Left hindlimb (tissue), 1 donor: Measurements from ENCODE around the gene GLYATL1.
A peak's percentile ranks its signal among the peaks of the same experiment; 100 is the strongest.

ENCODE experiments used
- DNase-seq: peaks from one replicate; pipeline ENCODE4 v3.0.0-alpha.2; 2018

The GLYATL1 gene

DNA sequence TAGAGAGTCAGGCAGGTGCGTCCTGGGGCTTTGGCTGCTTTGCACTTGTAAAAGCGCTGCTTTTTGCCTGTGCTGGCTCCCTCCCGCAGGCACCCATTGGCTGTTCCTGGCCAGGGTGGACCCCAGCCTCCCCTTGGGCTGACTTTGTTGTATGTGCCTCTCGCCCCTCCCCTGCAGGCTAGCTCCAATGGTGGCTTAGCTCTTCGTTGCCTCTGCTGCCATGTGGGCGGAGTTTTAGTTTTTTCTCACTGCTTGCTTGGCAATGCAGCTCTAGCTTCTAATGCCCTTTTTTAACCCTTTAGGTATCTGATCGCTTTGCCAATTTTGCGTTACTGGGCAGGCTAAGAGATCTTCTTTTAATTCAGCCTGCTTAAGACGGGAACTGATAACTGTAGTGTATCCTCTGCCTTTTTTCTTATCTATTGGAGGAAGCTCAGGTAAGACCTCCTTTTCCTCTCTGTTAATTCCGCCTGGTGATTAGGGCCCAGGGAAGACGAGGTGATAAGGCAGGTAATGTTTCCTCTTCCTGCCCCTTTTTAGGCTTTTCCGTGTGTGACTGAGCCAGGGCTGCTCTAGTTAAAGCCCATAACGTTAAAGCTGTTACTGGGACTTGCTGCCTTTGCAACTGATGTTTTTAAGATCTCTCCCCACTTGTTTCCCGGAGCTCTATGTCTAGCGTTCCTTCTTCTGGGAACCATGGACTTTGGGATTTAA lies 11.7 kb upstream of the GLYATL1 start:
- peak; percentile 56 for DNase-seq

DNA sequence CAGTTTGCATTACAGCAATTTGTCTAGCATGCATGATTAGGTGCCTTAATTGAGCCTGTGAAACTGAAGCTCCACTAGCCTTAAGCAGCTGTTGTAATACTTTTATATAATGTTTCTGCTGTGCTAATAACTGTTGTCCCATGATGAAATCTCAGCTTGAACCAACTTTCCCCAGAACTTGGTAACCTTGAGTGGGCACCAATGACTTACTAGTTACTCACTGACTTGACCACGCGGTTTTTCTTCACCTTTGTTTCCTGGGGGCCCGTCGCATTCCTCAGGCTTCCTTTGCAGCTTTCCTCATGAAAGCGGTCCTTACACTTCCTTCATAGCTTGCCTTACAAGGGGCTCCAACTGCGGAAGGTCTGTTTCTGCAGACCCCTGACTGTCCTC lies 11.2 kb upstream of the GLYATL1 start:
- DNase-seq, result no peak

DNA sequence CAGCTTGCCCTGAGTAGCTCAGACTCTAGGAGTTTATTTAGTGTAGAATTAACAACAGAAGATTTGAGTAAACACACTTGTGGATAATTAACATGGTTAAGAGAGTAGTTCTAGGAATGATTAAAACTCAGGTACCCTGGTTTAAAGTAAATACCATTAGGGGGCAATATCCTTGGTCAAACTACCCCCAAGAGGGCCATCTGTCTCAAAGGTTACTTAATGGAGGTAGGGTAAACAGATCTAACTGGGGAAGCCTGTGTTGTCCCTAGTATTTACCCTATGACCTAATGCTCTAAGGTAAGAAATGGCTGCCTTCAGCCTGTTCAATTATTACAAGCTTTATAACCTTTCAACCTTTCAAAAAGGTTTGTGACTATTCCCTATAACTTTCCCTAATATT lies 10.6 kb upstream of the GLYATL1 start:
- DNase-seq, result no peak

DNA sequence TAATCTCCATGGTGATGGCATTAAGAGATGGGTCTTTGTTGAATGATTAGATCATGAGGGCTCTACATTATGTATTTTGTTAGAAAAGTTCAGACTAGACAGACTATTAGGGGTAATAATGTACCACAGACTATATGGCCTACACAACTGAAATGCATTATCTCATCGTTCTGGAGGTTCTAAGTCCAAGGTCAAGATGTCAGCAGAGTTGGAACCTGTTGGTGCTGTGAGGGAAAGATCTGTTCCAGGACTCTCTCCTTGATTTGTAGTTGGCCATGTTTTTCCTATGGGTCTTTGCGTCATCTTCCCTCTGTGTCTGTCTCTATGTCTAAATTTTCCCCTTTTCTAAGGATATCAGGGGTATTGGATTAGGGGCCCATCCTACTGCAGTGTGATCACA lies 8.4 kb upstream of the GLYATL1 start:
- no peak for DNase-seq

DNA sequence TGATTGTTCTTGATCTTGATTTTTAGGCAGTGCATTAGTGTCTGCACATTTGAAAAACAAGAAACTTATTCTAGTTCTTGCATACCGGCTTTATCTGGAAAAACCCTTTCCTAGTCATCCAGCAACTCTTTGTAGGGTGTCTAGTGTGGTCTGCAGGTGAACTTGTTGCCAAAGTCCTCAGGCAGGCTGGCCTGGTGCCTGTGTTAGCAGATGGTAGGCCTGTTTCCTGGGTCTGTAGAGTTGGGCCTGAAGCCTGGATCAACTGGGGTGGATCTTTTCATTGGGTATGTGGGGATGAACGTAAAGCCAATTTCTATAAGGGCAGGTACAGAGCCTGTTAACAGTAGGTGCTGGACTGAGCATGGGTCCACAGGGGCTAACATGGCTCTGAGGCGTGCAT lies 5.6 kb upstream of the GLYATL1 start:
- DNase-seq, result no peak

DNA sequence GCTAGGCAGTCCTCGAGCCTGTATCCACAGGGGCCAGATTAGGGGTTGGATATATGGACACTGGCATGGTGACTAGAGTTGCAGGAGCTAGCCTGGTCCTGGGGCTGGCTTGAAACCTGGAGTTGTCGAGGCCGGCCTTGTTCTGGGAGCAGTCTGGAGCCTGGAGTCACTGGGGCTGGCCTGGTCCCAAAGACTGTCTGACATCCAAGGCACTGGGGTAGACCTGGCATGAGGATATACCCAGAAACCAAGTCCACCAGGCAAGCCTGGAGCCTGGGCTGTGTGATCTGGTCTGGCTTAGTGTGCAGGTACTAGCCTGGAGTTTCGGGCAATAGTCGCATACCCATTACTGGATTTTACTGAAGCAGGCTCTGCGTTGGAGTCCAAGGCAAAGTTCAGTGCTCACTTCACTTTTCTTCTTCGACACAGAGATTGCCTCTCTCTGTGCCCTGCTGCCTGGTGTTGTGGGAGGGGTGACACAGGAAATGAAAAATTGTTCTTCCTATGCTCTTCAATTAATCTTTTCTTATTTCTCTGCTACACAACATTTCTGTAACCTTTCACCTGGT lies 4.3 kb upstream of the GLYATL1 start:
- no peak for DNase-seq

DNA sequence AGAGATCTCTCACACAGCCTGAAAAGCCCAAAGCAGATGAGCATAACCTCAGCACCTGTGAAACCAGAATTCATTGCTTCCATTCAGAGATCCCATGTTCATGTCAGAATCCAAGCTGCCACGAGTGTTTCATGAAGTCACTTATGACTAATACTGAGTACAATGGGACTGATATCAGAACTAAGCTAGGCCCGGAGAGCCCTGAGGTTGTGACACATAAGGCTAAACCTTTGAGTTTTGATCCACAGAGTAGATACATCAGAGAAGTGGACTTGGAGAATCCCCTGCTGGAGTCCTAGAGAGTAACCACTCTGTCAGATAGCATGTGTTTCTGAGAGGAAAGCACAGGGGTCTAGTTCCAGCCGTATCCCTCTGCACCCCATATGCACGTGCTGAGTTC lies 890 bp upstream of the GLYATL1 start:
- DNase-seq, result no peak

DNA sequence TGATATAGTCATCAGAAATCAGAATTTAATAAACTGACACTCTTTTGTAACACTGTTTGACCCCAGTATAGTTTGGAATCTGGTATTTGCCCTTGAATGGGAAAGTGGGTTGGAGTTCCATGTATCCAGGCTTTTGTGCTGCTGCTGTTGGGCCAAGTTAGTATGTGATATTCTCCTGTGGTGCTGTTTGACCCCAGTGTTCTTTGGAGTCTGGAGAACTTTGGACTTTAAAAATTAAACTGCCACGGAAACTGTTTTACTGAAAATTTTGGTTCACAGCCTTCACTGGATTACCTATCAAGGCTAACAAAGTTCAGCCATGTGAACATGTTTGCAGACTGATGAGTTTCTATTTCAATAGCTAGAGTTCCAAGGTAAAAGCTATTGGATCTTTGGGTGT lies 740 bp downstream of the GLYATL1 start:
- no peak for DNase-seq

DNA sequence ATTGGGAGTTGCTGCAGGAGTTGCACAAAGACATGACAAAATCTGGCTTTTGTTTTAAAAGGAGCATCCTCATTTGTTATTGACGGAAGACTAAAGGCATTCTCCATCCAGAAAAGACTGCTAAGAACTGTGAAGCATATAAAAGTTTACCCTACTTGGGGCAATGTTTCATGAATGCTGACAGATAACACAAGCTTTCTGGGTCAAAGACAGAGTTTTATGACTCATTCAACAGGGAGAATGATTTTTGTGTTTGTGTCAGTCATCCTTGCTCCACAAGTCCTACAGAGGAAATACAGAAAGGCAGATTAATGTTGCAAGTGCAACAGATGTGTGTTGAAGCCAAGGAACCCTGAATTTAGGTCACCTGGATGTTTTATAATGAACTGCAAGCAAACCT lies 2.5 kb downstream of the GLYATL1 start:
- no peak for DNase-seq

DNA sequence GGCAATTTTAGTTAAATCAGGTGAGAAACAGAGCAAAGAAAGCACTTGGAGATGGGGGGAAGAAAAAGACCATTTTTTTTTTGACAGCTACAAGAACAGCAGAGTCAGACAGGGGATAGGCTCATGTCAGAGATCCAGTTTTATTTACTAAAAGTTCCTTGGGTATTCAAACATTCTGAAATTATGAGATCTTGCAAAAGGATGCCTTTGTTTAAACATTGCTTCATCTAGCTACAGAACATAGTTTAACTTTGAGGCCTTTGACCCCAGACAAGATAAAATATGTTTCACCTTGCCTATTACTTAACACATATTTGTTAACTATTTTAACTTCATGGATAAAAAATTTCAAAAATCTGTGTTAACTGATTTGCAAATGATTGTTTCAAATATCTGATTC lies 6.4 kb downstream of the GLYATL1 start:
- DNase-seq, result no peak

DNA sequence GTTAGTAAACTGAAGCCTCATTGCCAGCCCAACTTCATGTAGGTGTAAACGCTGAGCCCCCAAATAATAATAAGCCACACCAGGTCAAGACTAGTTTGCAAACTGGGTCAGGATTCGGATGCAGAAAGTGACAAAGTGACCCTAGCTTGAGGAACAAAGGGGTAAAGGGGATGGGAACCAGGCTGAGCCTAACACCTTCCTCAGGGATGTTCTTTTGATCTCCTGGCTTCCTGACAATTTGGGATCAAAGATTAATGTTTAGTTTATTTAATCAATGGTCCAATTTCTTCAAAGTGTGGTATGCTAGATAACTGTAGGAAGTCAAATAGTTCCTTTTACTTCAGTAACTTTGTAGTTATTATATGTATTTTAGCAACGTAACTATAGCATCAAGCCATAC lies 9.9 kb downstream of the GLYATL1 start:
- DNase-seq, result no peak

DNA sequence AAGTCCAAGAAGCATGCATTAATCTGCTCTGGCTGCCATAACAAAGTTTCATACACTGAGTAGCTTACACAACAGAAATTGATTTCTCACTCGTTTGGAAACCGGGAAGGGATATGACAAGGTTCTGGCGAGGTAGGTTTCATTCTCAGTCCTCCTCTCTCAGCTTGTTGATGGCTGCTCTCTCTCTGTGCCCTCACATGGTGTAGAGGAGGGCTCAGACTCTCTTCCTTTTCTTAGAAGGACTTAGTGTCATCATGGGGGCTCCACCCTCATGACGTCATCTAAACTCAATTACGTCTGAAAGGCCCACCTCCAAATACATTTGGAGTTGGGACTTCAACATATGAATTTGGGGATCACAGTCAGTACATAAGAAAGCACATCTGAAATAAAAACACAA lies 18.6 kb downstream of the GLYATL1 start:
- no peak for DNase-seq

DNA sequence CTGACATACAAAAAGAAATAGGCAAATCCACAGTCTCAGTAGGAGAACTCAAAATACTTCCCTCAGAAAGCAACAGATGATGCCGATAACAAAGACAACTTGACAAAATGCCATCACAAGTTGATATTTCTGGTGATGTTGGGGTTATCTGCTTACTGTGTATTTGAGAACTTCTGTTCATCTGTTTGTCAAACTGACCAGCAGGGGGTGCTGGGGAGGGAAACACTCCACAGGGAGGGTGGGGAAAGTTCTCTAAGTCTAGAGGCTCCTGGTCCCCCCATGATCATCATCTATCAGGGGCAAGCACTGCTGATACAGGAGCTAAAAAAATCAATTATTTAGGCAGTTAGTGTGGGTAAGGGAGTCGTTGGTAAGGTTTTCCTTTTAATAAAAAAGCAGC lies 19.2 kb downstream of the GLYATL1 start:
- DNase-seq, result no peak

DNA sequence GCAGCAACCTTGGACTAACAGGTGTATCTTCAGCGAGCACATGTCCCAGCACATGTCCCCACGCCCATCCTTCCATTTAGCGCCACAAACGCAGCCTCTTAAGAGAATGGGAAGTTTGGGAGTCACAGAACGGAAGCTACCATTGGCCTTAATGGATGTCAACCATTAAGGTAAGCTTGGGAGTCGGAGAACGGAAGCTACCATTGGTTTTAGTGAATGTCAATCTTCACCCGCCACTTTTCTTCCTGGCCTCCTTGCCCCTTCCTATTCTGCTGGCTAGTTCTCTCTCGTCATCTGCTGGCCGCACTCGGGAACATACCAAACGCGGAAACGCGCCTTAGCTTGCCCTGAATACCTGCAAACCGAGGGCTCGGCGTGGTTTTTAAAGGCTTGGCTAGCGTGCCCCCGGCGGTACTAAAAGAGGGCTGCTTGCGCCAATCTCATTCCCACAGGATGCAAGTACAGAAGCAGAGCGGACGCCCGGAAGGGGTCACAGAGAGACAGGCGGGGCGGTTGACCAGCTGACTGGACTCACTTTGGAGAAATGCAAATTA lies 24.3 kb downstream of the GLYATL1 start:
- peak; percentile 32 for DNase-seq

DNA sequence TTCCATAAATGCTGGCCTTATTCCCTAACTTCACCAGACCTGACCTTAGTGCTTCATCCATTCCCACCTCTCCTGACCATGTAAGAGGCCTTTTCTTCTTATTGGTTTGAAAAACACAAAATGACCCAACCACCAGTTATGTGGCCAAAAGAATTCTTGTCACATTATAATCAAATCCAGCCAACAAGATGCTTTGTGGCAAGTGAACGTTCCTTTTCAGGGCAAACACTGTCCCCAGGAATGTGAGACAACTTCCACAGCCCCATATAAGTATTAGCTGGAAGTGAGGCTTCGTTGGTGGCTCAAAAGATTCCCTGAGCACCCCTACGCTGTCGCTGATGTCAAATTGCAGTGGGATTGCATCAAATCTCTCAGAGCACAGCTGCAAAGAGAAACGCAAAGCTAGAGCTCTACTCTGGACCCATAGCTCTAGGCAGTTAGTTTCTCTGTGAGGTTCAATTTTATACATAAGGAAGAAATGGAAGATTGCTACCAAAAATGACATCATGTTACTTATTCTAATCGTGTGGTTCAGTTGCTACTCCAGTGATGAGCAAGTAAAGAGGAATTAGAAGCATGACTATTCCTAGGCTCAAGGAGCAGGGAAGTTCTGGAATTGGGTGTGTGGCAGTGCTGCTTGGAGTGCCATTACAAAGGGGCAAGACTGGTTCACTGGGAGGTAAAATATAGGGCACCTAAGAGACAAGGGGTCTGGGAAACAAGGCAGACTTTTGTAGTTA lies 26.1 kb downstream of the GLYATL1 start:
- no peak for DNase-seq

DNA sequence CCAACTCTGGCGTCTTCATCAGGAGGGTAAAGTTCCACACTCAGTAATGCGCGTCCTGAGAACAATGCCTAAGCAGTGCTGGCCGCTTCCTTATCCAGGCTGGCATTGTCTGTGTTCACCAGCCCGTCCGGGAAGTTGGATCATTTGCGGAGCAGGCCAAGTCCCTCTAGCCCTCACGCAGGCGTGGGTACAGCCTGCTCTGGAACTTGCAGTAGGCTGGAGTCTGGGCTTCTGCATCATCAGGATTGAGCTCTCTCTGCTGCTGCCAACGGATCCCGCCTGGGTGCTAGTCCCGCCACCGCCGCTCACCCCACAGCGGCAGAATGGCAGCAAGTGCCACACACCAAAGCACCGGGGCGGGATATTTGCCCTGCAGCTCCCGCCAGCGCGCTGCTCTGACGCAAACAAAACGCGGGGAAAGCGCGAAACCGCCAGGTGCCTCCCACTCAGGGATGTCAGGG lies 29.0 kb downstream of the GLYATL1 start:
- peak; percentile 43 for DNase-seq

DNA sequence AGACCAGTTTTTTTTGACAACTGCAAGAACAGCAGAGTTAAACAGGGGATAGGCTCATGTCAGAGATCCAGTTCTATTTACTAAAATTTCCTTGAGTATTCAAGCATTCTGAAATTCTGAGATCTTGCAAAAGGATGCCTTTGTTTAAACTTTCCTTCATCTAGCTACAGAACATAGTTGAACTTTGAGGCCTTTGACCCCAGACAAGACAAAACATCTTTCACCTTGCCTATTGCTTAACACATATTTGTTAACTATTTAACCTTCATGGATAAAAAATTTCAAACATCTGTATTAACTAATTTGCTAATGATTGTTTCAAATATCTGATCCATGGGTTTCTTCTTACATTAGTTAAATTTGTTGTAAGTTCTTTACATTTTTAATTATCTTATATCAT lies 38.2 kb downstream of the GLYATL1 start:
- DNase-seq, result no peak

DNA sequence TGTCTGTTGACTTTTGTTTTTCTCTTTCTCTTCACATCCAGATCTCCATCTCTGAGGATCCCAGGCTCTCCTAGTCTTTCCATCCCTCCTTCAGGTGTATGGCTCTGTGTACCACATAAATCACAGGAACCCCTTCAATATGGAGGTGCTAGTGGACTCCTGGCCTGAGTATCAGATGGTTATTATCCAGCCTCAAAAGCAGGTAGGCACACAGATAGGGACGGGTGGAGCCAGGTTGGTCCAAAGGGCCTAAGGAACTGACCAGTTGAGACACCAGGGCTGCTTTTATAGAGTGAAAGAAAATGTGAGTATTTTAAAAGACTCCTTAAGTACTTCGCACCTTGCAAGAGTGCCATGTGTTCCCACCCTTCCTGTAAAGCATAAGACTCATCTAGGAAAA lies 39.9 kb downstream of the GLYATL1 start:
- DNase-seq, result no peak

DNA sequence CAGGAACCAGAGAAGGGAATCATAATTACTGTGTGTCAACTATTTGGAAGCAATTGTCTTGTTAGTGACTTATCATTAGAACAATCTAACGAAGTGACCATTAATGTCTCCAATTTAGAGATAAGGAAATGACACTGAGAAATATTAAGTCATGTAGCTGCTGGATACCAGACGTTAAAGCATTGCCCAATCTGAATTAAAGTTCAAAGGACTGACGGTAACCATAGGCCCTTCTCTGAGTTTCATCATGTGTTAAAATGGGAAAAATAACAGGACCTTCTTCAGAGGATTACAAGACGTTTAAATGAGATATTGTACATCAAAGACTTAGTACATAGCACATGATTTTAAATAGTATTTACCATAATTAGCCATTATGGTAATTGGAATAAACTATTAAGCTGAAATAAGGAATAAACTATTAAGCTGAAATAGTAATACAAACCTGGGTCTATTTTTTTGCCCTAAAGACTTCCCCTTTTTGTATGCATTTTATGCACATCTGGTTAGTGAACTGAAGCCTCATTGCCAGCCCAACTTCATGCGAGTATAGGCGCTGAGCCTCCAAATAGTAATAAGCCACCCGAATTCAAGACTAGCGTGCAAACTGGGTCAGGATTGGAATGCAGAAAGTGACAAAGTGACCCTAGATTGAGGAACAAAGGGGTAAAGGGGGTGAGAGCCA lies 41.0 kb downstream of the GLYATL1 start:
- DNase-seq, result no peak

DNA sequence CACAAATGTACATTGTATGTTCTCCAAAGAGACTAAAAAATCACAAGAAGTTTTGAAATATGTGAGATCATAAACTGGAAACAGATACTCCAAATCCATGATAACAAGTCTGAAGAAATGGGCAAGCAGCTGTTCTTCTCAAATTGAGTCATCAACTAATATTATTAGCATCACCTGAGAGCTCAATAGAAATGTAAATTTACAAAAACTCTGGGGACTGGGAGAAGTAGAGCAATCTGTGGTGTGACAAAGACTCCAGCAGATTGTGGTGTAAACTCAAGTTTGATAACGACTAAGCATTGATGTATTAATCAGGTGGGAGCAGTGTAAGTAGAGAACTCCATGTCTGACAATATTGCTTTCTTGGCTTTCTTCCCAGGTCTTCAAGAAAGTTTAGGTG lies 53.2 kb downstream of the GLYATL1 start:
- DNase-seq, result no peak

DNA sequence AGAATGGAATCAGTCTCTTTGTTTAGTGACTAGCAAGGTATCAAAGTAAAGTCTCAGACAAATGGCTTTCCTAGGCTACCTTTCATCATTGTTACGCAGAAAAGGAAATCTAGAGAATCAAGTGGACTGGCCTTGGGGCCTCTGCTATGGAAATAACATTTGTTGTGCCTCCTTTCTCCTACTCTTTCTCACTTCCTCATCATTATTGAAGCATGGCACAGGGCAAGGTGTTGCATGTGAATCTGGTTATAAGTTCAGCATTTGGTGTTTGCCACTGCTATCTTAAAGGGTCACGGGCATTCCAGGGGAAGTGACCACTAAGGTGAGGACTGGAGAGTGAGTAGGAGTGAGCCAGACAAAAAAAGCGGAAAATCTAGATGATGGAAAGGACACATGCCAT lies 54.9 kb downstream of the GLYATL1 start:
- DNase-seq, result no peak

DNA sequence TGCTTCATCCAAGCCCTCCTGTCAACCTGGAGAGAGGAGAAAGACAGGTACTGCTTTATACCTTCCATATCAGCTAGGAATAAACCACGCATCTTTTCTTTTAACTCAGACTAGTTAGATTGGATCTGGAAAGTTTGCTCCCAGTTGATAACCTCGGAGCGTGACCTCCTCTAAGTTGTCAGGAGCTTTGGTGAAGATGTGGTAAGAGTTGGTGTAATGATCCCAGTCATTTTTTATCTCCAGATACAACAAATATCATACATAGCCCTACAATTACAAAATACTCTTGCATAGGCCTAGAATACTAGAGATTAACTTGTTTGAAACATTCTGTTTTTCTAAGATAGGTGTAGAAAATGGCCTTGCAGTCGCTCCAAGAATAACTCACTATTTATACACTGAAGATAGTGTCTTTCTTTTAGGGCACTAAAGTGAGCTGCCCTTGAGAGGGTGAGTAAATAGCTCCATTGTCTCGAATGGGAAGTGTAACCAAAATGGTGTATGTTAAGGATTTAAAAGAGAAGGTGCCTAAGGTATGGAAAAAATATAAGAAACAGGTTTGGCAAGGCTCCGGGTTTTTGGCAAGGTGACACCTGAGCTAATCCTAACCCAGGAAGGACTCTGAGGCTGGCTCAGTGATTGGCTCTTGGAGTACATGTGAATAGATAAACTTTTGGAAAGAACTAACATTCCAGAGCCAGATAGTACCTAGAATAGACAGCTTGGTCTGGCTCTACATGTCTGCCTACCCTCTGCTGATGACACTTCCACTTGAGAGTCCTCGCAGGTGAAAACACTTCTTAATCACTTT lies 59.4 kb downstream of the GLYATL1 start:
- no peak for DNase-seq

DNA sequence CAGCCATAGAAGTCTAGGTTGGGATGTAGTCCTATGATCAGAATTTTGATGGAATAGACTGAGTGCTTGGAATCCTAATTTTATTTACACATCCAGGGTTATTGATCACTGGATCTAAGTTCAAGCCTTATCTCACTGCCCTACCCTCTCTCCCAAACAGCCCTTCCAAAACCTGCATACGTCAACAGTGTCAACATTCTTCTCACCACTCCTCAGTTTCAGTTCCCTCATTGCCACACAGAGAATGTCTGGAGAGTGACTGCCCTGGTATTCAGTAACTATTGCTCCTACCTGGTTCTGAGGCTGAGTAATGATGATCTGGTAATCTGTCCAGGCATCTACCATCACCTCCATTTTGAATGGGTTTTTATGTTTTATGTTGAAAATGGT lies 60.0 kb downstream of the GLYATL1 start:
- DNase-seq, result no peak
